ENCODE results near the gene C9orf78. TPM values are rescaled to one million over a fixed set of nuclear protein-coding genes. Genes with fewer than 3 reads are reported as not detected.

C9orf78 gene
- total RNA-seq, 1 experiment from 2014 or later, result 42.4 TPM

DNA sequence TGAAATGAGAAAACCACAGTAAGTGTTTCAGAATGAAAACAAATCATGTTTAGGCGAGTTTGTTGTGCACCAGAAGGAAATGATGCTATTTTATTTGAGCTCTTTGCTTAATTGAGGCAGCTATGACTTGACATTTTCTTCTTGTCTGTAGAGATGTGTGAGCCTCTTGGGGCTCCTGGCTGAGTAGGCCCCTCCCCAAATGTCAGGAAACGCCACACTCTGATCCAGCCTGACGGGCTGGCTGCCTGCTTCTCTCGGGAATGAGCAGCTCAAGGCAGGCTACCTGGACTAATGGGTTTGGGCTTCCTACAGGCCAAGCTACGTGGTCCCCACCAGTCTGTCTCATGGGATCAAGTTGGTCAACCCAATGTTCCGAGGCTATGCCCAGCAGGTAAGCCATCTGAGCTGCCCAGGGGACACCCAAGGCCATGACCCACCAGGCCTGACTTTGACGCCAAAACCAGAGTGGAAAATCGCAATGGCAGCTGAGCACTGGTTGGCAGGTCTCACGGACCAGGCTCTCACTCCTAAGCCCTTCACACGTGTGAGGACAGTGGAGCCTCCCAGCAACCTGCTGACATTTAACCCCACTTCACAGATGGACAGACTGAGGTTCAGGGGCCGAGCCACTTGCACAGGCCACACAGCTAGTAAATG, 30.0 kb upstream of the C9orf78 start:
- ChIA-PET POLR2A (ENCODE audit: unreplicated experiment) (no interaction called here), CTCF (no interaction called here)
- no peaks in the 10 kb centered on the region for H3K79me2 ChIP-seq (ENCODE audit: low read length)
- ATAC-seq, result no peak
- no peaks in the 10 kb centered on the region for H4K20me1 ChIP-seq (ENCODE audit: low read length)
- TF ChIP-seq, protein P1, sequence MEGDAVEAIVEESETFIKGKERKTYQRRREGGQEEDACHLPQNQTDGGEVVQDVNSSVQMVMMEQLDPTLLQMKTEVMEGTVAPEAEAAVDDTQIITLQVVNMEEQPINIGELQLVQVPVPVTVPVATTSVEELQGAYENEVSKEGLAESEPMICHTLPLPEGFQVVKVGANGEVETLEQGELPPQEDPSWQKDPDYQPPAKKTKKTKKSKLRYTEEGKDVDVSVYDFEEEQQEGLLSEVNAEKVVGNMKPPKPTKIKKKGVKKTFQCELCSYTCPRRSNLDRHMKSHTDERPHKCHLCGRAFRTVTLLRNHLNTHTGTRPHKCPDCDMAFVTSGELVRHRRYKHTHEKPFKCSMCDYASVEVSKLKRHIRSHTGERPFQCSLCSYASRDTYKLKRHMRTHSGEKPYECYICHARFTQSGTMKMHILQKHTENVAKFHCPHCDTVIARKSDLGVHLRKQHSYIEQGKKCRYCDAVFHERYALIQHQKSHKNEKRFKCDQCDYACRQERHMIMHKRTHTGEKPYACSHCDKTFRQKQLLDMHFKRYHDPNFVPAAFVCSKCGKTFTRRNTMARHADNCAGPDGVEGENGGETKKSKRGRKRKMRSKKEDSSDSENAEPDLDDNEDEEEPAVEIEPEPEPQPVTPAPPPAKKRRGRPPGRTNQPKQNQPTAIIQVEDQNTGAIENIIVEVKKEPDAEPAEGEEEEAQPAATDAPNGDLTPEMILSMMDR (conservative IDR thresholded peaks at IDR 0.05; ENCODE audit: low read depth, low read length), result no peak
- TF ChIP-seq EZH2phosphoT487 (IDR thresholded peaks at IDR 0.05; ENCODE audit: borderline replicate concordance, low read length) (no peak), EZH2 (IDR thresholded peaks at IDR 0.05; ENCODE audit: low read length, unreplicated experiment) (no peak)
- H3K4me1 ChIP-seq (ENCODE audit: insufficient read depth, low read length), result peaks cover 7% of the 10 kb centered on the region; the same call in 1 of the 2 replicates
- no TSS peak for BruUV-seq (replicated peaks)
- H2AFZ ChIP-seq (ENCODE audit: low read length), result no peak overlapping the region
- no peak overlapping the region for H3K9ac ChIP-seq (ENCODE audit: low read length)
- no peak overlapping the region for H3K4me3 ChIP-seq (ENCODE audit: low read length)
- H3F3A ChIP-seq (ENCODE audit: low read length, unreplicated experiment), result no peaks in the 10 kb centered on the region
- H3K27me3 ChIP-seq (ENCODE audit: low read length), result no peaks in the 10 kb centered on the region
- H3K9me3 ChIP-seq (ENCODE audit: low read length), result no peaks in the 10 kb centered on the region
- no peaks in the 10 kb centered on the region for H3K9me2 ChIP-seq (replicated peaks; ENCODE audit: low read length)
- no peak overlapping the region for H3K4me2 ChIP-seq (ENCODE audit: low read length)
- no peak for DNase-seq
- no peak overlapping the region for H3K27ac ChIP-seq (ENCODE audit: low read length)
- intact Hi-C loops (cut with micrococcal nuclease), result no loop called here
- H3K36me3 ChIP-seq (ENCODE audit: low read depth, low read length), result no peaks in the 10 kb centered on the region

GRCh38 chr9:129863059-129863690, 28.1 kb upstream of the C9orf78 start:
- TF ChIP-seq EZH2 (IDR thresholded peaks at IDR 0.05; ENCODE audit: low read length, unreplicated experiment) (no peak), EZH2phosphoT487 (IDR thresholded peaks at IDR 0.05; ENCODE audit: borderline replicate concordance, low read length) (no peak)
- TF ChIP-seq, protein P1 (conservative IDR thresholded peaks at IDR 0.05; ENCODE audit: low read depth, low read length), result no peak
- H3K9ac ChIP-seq (ENCODE audit: low read length), result no peak overlapping the region
- H3K36me3 ChIP-seq (ENCODE audit: low read depth, low read length), result no peaks in the 10 kb centered on the region
- H3F3A ChIP-seq (ENCODE audit: low read length, unreplicated experiment), result no peaks in the 10 kb centered on the region
- POLR2A ChIA-PET (ENCODE audit: unreplicated experiment), result no interaction called here
- no peaks in the 10 kb centered on the region for H4K20me1 ChIP-seq (ENCODE audit: low read length)
- no peak overlapping the region for H3K4me3 ChIP-seq (ENCODE audit: low read length)
- no peak for DNase-seq
- BruUV-seq (replicated peaks), result no TSS peak
- no peaks in the 10 kb centered on the region for H3K9me3 ChIP-seq (ENCODE audit: low read length)
- no peaks in the 10 kb centered on the region for H3K9me2 ChIP-seq (replicated peaks; ENCODE audit: low read length)
- intact Hi-C loops (cut with micrococcal nuclease), result no loop called here
- no peak overlapping the region for H2AFZ ChIP-seq (ENCODE audit: low read length)
- H3K4me1 ChIP-seq (ENCODE audit: insufficient read depth, low read length), result no peaks in the 10 kb centered on the region
- H3K27me3 ChIP-seq (ENCODE audit: low read length), result no peaks in the 10 kb centered on the region
- ATAC-seq, result no peak
- H3K4me2 ChIP-seq (ENCODE audit: low read length), result no peak overlapping the region
- CTCF ChIA-PET, result no interaction called here
- H3K79me2 ChIP-seq (ENCODE audit: low read length), result no peaks in the 10 kb centered on the region
- H3K27ac ChIP-seq (ENCODE audit: low read length), result no peak overlapping the region

- ATAC-seq (no peak), DNase-seq (no peak)
- H3K4me2 ChIP-seq (ENCODE audit: low read length), result no peak overlapping the region
- no TSS peak for BruUV-seq (replicated peaks)
- H2AFZ ChIP-seq (ENCODE audit: low read length), result no peak overlapping the region
- POLR2A ChIA-PET (ENCODE audit: unreplicated experiment), result no interaction called here
- no peak for TF ChIP-seq EZH2phosphoT487 (IDR thresholded peaks at IDR 0.05; ENCODE audit: borderline replicate concordance, low read length)
- TF ChIP-seq EZH2 (IDR thresholded peaks at IDR 0.05; ENCODE audit: low read length, unreplicated experiment), result no peak
- TF ChIP-seq, protein P1 (conservative IDR thresholded peaks at IDR 0.05; ENCODE audit: low read depth, low read length), result no peak
- no peaks in the 10 kb centered on the region for H3K79me2 ChIP-seq (ENCODE audit: low read length)
- H3K9me2 ChIP-seq (replicated peaks; ENCODE audit: low read length), result no peaks in the 10 kb centered on the region
- H3K9ac ChIP-seq (ENCODE audit: low read length), result no peak overlapping the region
- H3K36me3 ChIP-seq (ENCODE audit: low read depth, low read length), result no peaks in the 10 kb centered on the region
- no peaks in the 10 kb centered on the region for H3F3A ChIP-seq (ENCODE audit: low read length, unreplicated experiment)
- no peaks in the 10 kb centered on the region for H4K20me1 ChIP-seq (ENCODE audit: low read length)
- no peaks in the 10 kb centered on the region for H3K4me1 ChIP-seq (ENCODE audit: insufficient read depth, low read length)
- intact Hi-C loops (cut with micrococcal nuclease), result no loop called here
- H3K27me3 ChIP-seq (ENCODE audit: low read length), result no peaks in the 10 kb centered on the region
- H3K9me3 ChIP-seq (ENCODE audit: low read length), result no peaks in the 10 kb centered on the region
- H3K4me3 ChIP-seq (ENCODE audit: low read length), result no peak overlapping the region
- H3K27ac ChIP-seq (ENCODE audit: low read length), result no peak overlapping the region
- CTCF ChIA-PET, result no interaction called here
These were observed 26.4 kb upstream of the C9orf78 start for GRCh38 chr9:129861447-129861827.

Data from PC-3 (cell line).